ENCODE results near the gene TBC1D20.

GRCh38 chr20:503048-503737 lies 40.9 kb upstream of the TBC1D20 start:
- TF ChIP-seq, protein P1, sequence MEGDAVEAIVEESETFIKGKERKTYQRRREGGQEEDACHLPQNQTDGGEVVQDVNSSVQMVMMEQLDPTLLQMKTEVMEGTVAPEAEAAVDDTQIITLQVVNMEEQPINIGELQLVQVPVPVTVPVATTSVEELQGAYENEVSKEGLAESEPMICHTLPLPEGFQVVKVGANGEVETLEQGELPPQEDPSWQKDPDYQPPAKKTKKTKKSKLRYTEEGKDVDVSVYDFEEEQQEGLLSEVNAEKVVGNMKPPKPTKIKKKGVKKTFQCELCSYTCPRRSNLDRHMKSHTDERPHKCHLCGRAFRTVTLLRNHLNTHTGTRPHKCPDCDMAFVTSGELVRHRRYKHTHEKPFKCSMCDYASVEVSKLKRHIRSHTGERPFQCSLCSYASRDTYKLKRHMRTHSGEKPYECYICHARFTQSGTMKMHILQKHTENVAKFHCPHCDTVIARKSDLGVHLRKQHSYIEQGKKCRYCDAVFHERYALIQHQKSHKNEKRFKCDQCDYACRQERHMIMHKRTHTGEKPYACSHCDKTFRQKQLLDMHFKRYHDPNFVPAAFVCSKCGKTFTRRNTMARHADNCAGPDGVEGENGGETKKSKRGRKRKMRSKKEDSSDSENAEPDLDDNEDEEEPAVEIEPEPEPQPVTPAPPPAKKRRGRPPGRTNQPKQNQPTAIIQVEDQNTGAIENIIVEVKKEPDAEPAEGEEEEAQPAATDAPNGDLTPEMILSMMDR (IDR thresholded peaks at IDR 0.05 in 4 of 5, conservative IDR thresholded peaks at IDR 0.05 in 1 of 5), result no peak
- no peak for TF ChIP-seq POLR2A (IDR thresholded peaks at IDR 0.05)

All from gastrocnemius medialis (tissue), 4 donors.